Cardiac muscle cell (in vitro differentiated cells and primary cell): ENCODE results near the gene ZNF628. TPM values are rescaled to one million over a fixed set of nuclear protein-coding genes. Genes with fewer than 3 reads are reported as not detected.

ENCODE experiments used
- DNase-seq, 2 donors: peaks; one replicate each; pipeline versions ENCODE4 v3.0.0 to v3.0.0-alpha.2; 2010 to 2017; ENCODE audit warnings: low read depth in 1 of 2, low spot score in 1 of 2
- H3K27ac ChIP-seq: fragments of 200-600 bp; sonication (generic); 2 replicates; pipeline ENCODE4 v1.5.1; 2016
- H3K27me3 ChIP-seq: fragments of 200-600 bp; sonication (generic); 2 replicates; pipeline ENCODE4 v1.6.0; 2016; ENCODE audit warnings: control low read depth
- H3K36me3 ChIP-seq: fragments of 200-600 bp; sonication (generic); 2 replicates; pipeline ENCODE4 v1.5.1; 2016; ENCODE audit warnings: control low read depth
- H3K4me1 ChIP-seq: fragments of 200-600 bp; sonication (generic); 2 replicates; pipeline ENCODE4 v1.8.1; 2017; ENCODE audit warnings: low read depth, mild to moderate bottlenecking, mixed run types
- H3K4me3 ChIP-seq: fragments of 200-600 bp; sonication (generic); 2 replicates; pipeline ENCODE4 v1.5.1; 2016; ENCODE audit warnings: mild to moderate bottlenecking
- H3K9me3 ChIP-seq: fragments of 200-600 bp; sonication (generic); 2 replicates; pipeline ENCODE4 v1.5.1; 2017; ENCODE audit warnings: low read depth, mild to moderate bottlenecking, control low read depth
- CTCF ChIP-seq: IDR thresholded peaks from 2 replicates; pipeline ENCODE4 v1.5.1; 2012; ENCODE audit warnings: low read depth, mild to moderate bottlenecking, low read length
- polyA plus RNA-seq: library from polyadenylated mRNA; unstranded; fragments of >200 nt; fragmentation: Nextera tagmentation; extraction: Ambion mirVana; gene quantifications from 2 replicates; pipeline ENCODE4 v1.2.1, GENCODE V29; 2016
- total RNA-seq: library from RNA; depleted of rRNA; stranded (reverse); fragments of >200 nt; gene quantifications from 2 replicates; pipeline ENCODE4 v1.2.3, GENCODE V29; 2016

The ZNF628 gene
- total and polyA plus RNA-seq, 2 experiments from 2014 or later = 0.95 to 15.7 TPM

DNA sequence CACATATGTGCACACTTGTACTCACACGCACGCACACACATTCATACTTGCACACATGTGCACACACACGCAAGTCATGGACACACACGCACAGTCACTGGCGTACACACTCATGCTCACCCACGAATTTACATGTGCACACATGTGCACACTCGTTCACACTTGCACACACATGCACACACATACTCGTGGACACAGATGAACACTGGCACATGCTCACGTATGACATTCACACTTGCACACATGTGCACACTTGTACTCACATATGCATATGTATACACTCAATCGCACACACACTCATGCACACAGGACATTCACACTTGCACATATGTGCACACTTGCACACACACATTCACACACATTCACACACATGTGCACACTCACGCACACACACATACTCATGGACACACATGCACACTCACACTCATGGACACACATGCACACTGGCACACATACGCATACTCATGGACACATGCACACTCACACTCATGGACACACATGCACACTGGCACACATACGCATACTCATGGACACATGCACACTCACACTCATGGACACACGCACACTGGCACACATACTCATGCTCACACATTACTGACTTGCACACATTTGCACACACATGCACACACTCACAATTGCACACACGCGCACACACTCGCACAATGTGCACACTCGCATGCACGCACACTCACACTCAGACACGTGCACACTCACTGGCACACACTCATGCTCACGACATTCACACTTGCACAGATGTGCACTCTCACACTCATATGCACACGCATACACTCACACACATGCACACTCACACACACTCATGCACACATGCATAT lies 51.0 kb downstream of the ZNF628 start:
- no peak for TF ChIP-seq CTCF
- no peak overlapping the region for H3K4me3 ChIP-seq

DNA sequence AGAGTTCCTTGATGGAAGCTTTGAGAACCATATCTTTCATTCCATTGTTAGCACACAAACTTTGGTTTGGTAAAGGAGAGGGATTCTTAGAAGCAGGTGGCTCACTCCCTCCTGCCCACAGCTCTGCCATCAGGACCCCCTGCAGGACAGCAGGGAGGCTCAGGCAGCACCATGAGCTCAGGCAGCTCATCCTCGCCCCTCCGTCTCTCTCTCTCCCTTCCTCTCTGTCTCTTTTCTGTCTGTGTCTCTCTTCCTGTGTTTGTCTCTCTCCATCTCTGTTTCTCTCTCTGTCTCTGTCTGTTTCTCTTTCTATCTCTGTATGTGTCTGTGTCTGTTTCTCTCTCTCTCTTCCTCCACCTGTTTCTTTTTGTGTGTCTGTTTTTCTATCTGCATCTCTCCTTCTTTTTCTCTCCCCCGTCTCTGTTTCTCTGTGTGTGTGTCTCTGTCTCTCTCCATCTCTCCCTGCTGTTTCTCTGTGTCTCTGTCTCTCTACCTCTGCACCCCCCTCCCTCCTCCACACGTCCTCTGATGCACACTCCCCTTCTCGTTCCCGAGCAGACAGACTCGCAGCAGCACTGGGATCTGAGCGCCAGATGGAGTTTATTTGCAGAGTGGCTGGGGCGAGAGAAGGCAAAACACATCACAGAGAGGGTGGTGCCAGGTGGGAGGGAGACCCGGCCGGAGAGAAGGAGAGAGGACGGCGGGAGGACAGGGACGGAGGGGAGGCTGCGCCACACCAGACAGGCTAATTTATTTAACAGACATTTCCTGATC lies 51.8 kb downstream of the ZNF628 start:
- Histone ChIP-seq H3K36me3 (no peaks in the 10 kb centered on the region), H3K4me1 (no peaks in the 10 kb centered on the region), H3K4me3 (no peak overlapping the region), H3K27me3 (no peaks in the 10 kb centered on the region), H3K27ac (no peak overlapping the region), H3K9me3 (no peaks in the 10 kb centered on the region)
- peak in 1 of 2 donors; percentile 29 for DNase-seq
- no peak for TF ChIP-seq CTCF

More for the DNA sequence above, 51.0 kb downstream of the ZNF628 start:
- DNase-seq = no peak
- Histone ChIP-seq H3K36me3 (no peaks in the 10 kb centered on the region), H3K9me3 (no peaks in the 10 kb centered on the region), H3K4me1 (no peaks in the 10 kb centered on the region), H3K27ac (no peak overlapping the region), H3K27me3 (no peaks in the 10 kb centered on the region)

DNA sequence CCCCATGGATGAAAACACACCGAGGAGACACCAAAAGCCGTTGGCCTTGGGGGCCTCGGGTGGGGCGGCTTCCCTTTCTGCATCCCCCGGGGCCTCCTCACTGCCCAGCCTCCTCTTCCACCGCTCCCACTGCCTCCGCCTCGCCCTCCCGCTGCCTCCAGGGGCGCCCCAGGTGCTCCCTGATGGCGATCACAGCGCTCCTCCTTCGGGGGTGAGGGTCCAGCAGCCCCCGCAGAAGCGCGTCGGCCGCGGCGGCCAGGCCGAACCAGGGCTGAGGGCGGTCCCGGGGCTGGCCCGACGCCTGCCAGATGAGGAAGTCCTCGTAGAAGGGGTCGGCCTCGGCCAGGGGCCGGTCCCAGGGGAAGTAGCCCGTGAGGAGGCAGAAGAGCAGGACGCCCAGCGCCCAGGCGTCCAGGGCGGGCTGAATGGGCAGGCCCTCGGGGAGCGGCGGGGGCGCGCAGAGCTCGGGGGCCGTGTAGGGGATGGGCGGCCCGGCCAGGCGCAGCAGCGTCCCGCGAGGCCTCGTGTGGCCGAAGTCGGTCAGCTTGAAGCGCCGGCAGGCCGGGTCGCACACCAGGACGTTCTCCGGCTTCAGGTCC lies 53.3 kb downstream of the ZNF628 start:
- no peaks in the 10 kb centered on the region for H3K27me3 ChIP-seq
- no peaks in the 10 kb centered on the region for H3K9me3 ChIP-seq
- no peaks in the 10 kb centered on the region for H3K4me1 ChIP-seq
- DNase-seq = no peak
- no peaks in the 10 kb centered on the region for H3K36me3 ChIP-seq
- no peak for TF ChIP-seq CTCF
- H3K27ac ChIP-seq = no peak overlapping the region
- H3K4me3 ChIP-seq = no peak overlapping the region

GRCh38 chr19:55530996-55531395 lies 54.6 kb downstream of the ZNF628 start:
- TF ChIP-seq CTCF = no peak
- Histone ChIP-seq H3K4me1 (no peaks in the 10 kb centered on the region), H3K27ac (no peak overlapping the region), H3K9me3 (no peaks in the 10 kb centered on the region), H3K4me3 (no peak overlapping the region), H3K36me3 (no peaks in the 10 kb centered on the region), H3K27me3 (no peaks in the 10 kb centered on the region)
- no peak for DNase-seq

Other genes starting within 250 kb of the ZNF628 start
- gene TMEM86B, start 247.9 kb upstream of the ZNF628 start, total RNA-seq = 4.2 and 4.7 TPM in 2 replicates
- 2.6 and 5.3 TPM in 2 replicates for gene TMEM86B, start 247.9 kb upstream of the ZNF628 start, polyA plus RNA-seq
- gene PPP6R1, start 217.6 kb upstream of the ZNF628 start, total RNA-seq = 87.9 and 91.7 TPM in 2 replicates
- 98.7 and 101 TPM in 2 replicates for gene PPP6R1, start 217.6 kb upstream of the ZNF628 start, polyA plus RNA-seq
- gene HSPBP1, start 196.5 kb upstream of the ZNF628 start, total RNA-seq = 47.2 and 77.7 TPM in 2 replicates
- gene HSPBP1, start 196.5 kb upstream of the ZNF628 start, polyA plus RNA-seq = 68.9 and 123 TPM in 2 replicates
- 34.4 and 34.7 TPM in 2 replicates for gene BRSK1, start 192.6 kb upstream of the ZNF628 start, total RNA-seq
- 3.5 and 5.6 TPM in 2 replicates for gene BRSK1, start 192.6 kb upstream of the ZNF628 start, polyA plus RNA-seq
- not detected in 2 replicates for gene TMEM150B, start 151.3 kb upstream of the ZNF628 start, total RNA-seq
- gene TMEM150B, start 151.3 kb upstream of the ZNF628 start, polyA plus RNA-seq = not detected in 2 replicates
- 58.9 and 82.4 TPM in 2 replicates for gene KMT5C, start 136.7 kb upstream of the ZNF628 start, total RNA-seq
- gene KMT5C, start 136.7 kb upstream of the ZNF628 start, polyA plus RNA-seq = 63.5 and 81.7 TPM in 2 replicates
- gene COX6B2, start 121.9 kb upstream of the ZNF628 start, total RNA-seq = not detected in 2 replicates
- 0.06 and 0.17 TPM in 2 replicates for gene COX6B2, start 121.9 kb upstream of the ZNF628 start, polyA plus RNA-seq
- gene GARIN5B, start 113.4 kb upstream of the ZNF628 start, total RNA-seq = not detected in 2 replicates
- gene GARIN5B, start 113.4 kb upstream of the ZNF628 start, polyA plus RNA-seq = not detected in 2 replicates
- gene IL11, start 106.2 kb upstream of the ZNF628 start, total RNA-seq = 0.12 and 0.49 TPM in 2 replicates
- 0.72 TPM in 1 of 2 replicates, not detected in the other for gene IL11, start 106.2 kb upstream of the ZNF628 start, polyA plus RNA-seq
- not detected in 2 replicates for gene TMEM190, start 99.8 kb upstream of the ZNF628 start, total RNA-seq
- gene TMEM190, start 99.8 kb upstream of the ZNF628 start, polyA plus RNA-seq = 0.85 and 1.3 TPM in 2 replicates
- gene TMEM238, start 92.3 kb upstream of the ZNF628 start, total RNA-seq = 0.27 and 0.35 TPM in 2 replicates
- 1.7 and 4.0 TPM in 2 replicates for gene TMEM238, start 92.3 kb upstream of the ZNF628 start, polyA plus RNA-seq
- 757 and 1,325 TPM in 2 replicates for gene RPL28, start 90.7 kb upstream of the ZNF628 start, total RNA-seq
- 273 and 320 TPM in 2 replicates for gene RPL28, start 90.7 kb upstream of the ZNF628 start, polyA plus RNA-seq
- 54.2 and 244 TPM in 2 replicates for gene UBE2S, start 68.8 kb upstream of the ZNF628 start, total RNA-seq
- gene UBE2S, start 68.8 kb upstream of the ZNF628 start, polyA plus RNA-seq = 164 and 471 TPM in 2 replicates
- gene SHISA7, start 33.3 kb upstream of the ZNF628 start, total RNA-seq = not detected in 2 replicates
- gene SHISA7, start 33.3 kb upstream of the ZNF628 start, polyA plus RNA-seq = not detected in 2 replicates
- 99.4 and 200 TPM in 2 replicates for gene ISOC2, start 15.0 kb upstream of the ZNF628 start, total RNA-seq
- 73.9 and 89.7 TPM in 2 replicates for gene ISOC2, start 15.0 kb upstream of the ZNF628 start, polyA plus RNA-seq
- not detected in 2 replicates for gene C19orf85, start 11.9 kb upstream of the ZNF628 start, total RNA-seq
- gene C19orf85, start 11.9 kb upstream of the ZNF628 start, polyA plus RNA-seq = not detected in 2 replicates
- 56.5 and 78.7 TPM in 2 replicates for gene NAT14, start 8.6 kb downstream of the ZNF628 start, total RNA-seq
- 137 and 138 TPM in 2 replicates for gene NAT14, start 8.6 kb downstream of the ZNF628 start, polyA plus RNA-seq
- 0.32 and 0.89 TPM in 2 replicates for gene SSC5D, start 11.8 kb downstream of the ZNF628 start, total RNA-seq
- 0.15 and 0.60 TPM in 2 replicates for gene SSC5D, start 11.8 kb downstream of the ZNF628 start, polyA plus RNA-seq
- 2.4 and 5.3 TPM in 2 replicates for gene SBK2, start 60.5 kb downstream of the ZNF628 start, total RNA-seq
- 6.8 and 7.1 TPM in 2 replicates for gene SBK2, start 60.5 kb downstream of the ZNF628 start, polyA plus RNA-seq
- 0.71 and 0.88 TPM in 2 replicates for gene SBK3, start 68.9 kb downstream of the ZNF628 start, total RNA-seq
- gene SBK3, start 68.9 kb downstream of the ZNF628 start, polyA plus RNA-seq = not detected in 2 replicates
- 10.3 and 13.4 TPM in 2 replicates for gene ZNF579, start 104.2 kb downstream of the ZNF628 start, total RNA-seq
- gene ZNF579, start 104.2 kb downstream of the ZNF628 start, polyA plus RNA-seq = 14.9 and 17.7 TPM in 2 replicates
- gene FIZ1, start 122.9 kb downstream of the ZNF628 start, total RNA-seq = 12.8 and 13.6 TPM in 2 replicates
- 18.7 and 25.3 TPM in 2 replicates for gene FIZ1, start 122.9 kb downstream of the ZNF628 start, polyA plus RNA-seq
- gene ZNF524, start 123.7 kb downstream of the ZNF628 start, total RNA-seq = 26.5 and 29.1 TPM in 2 replicates
- 15.9 and 17.3 TPM in 2 replicates for gene ZNF524, start 123.7 kb downstream of the ZNF628 start, polyA plus RNA-seq
- gene ZNF865, start 129.0 kb downstream of the ZNF628 start, total RNA-seq = 7.1 and 11.2 TPM in 2 replicates
- 1.9 and 2.6 TPM in 2 replicates for gene ZNF865, start 129.0 kb downstream of the ZNF628 start, polyA plus RNA-seq
- gene ZNF784, start 147.9 kb downstream of the ZNF628 start, total RNA-seq = 15.1 and 15.4 TPM in 2 replicates
- 13.3 and 14.0 TPM in 2 replicates for gene ZNF784, start 147.9 kb downstream of the ZNF628 start, polyA plus RNA-seq
- 78.4 and 84.9 TPM in 2 replicates for gene ZNF580, start 164.4 kb downstream of the ZNF628 start, total RNA-seq
- 104 and 124 TPM in 2 replicates for gene ZNF580, start 164.4 kb downstream of the ZNF628 start, polyA plus RNA-seq
- gene ZNF581, start 167.0 kb downstream of the ZNF628 start, total RNA-seq = 28.4 and 42.0 TPM in 2 replicates
- 22.3 and 28.7 TPM in 2 replicates for gene ZNF581, start 167.0 kb downstream of the ZNF628 start, polyA plus RNA-seq
- 42.4 and 49.2 TPM in 2 replicates for gene CCDC106, start 171.6 kb downstream of the ZNF628 start, total RNA-seq
- 40.6 and 43.5 TPM in 2 replicates for gene CCDC106, start 171.6 kb downstream of the ZNF628 start, polyA plus RNA-seq
- gene U2AF2, start 178.4 kb downstream of the ZNF628 start, total RNA-seq = 170 and 187 TPM in 2 replicates
- gene U2AF2, start 178.4 kb downstream of the ZNF628 start, polyA plus RNA-seq = 13.4 and 16.3 TPM in 2 replicates
- gene EPN1, start 198.6 kb downstream of the ZNF628 start, total RNA-seq = 144 and 164 TPM in 2 replicates
- gene EPN1, start 198.6 kb downstream of the ZNF628 start, polyA plus RNA-seq = 151 and 173 TPM in 2 replicates